Measurements from ENCODE around the gene SMIM5. TPM values are rescaled to one million over a fixed set of nuclear protein-coding genes. Genes with fewer than 3 reads are reported as not detected.

SMIM5 gene
- total and polyA plus RNA-seq, 3 experiments from 2014 or later = 0.13 to 0.20 TPM; not detected in 1

DNA sequence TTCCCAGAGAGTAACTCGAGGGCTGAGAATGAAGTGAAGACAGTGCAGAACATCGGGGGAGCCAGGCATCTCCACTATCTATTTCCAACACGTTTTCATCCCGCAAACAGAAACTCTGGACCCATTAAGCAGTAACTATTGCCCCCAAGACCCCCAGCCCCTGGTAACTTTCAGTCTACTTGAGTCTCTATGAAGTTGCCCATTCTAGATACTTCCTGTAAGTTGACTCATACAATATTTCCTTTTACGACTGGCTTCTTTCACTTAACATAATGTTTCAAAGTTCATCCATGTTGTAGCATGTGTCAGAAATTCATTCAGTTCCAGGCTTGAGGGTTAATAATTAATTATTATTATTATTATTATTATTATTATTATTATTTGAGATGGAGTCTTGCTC lies 26.1 kb upstream of the SMIM5 start:
- no peak for DNase-seq
- H3K27ac Mint-ChIP-seq = no peak overlapping the region
- POLR2A ChIA-PET = no interaction called here
- Histone ChIP-seq H3K36me3 (ENCODE audit: insufficient read depth, low read length) (no peaks in the 10 kb centered on the region), H3K27ac (ENCODE audit: low read depth, low read length) (no peak overlapping the region), H3K9me3 (ENCODE audit: low read length) (no peaks in the 10 kb centered on the region), H3K4me3 (ENCODE audit: low read length) (no peak overlapping the region), H3K4me1 (ENCODE audit: insufficient read depth, low read length) (no peaks in the 10 kb centered on the region), H3K27me3 (ENCODE audit: insufficient read depth, low read length, poor library complexity, severe bottlenecking) (no peaks in the 10 kb centered on the region)
- no peaks in the 10 kb centered on the region for H3K9me3 Mint-ChIP-seq
- H3K4me1 Mint-ChIP-seq = no peaks in the 10 kb centered on the region
- H3K27me3 Mint-ChIP-seq = peaks cover 0 to 2% of the 10 kb centered on the region in 2 donors
- peaks cover 0 to 7% (median 0%) of the 10 kb centered on the region in 3 donors for H3K36me3 Mint-ChIP-seq
- CTCF ChIA-PET = interaction anchor here (1.0 kb wide), 1 partner anchor 133 kb away, joined by 3 read pairs; no protein-coding TSS in a partner anchor
- no peak overlapping the region for H3K4me3 Mint-ChIP-seq

GRCh38 chr17:75610103-75610984 lies 22.9 kb upstream of the SMIM5 start:
- Histone ChIP-seq H3K4me1 (ENCODE audit: insufficient read depth, low read length) (no peaks in the 10 kb centered on the region), H3K27me3 (ENCODE audit: insufficient read depth, low read length, poor library complexity, severe bottlenecking) (no peaks in the 10 kb centered on the region), H3K36me3 (ENCODE audit: insufficient read depth, low read length) (no peaks in the 10 kb centered on the region), H3K27ac (ENCODE audit: low read depth, low read length) (no peak overlapping the region), H3K9me3 (ENCODE audit: low read length) (no peaks in the 10 kb centered on the region), H3K4me3 (ENCODE audit: low read length) (no peak overlapping the region)
- ChIA-PET CTCF (interaction anchor here (0.6 to 2.2 kb wide), 2 partner anchors 22 to 24 kb away, joined by 3 to 8 read pairs; partner anchors contain the start of gene SMIM5), POLR2A (no interaction called here)
- H3K27ac Mint-ChIP-seq = peak overlapping the region in 1 of 8 donors; percentile 27
- H3K4me1 Mint-ChIP-seq = no peaks in the 10 kb centered on the region
- H3K9me3 Mint-ChIP-seq = no peaks in the 10 kb centered on the region
- DNase-seq = no peak
- no peak overlapping the region for H3K4me3 Mint-ChIP-seq
- H3K36me3 Mint-ChIP-seq = peaks cover 0 to 7% (median 0%) of the 10 kb centered on the region in 3 donors
- peaks cover 0 to 2% of the 10 kb centered on the region in 2 donors for H3K27me3 Mint-ChIP-seq

GRCh38 chr17:75611851-75612429 lies 21.3 kb upstream of the SMIM5 start:
- Mint-ChIP-seq H3K27me3 (no peaks in the 10 kb centered on the region), H3K27ac (no peak overlapping the region), H3K4me3 (no peak overlapping the region), H3K4me1 (no peaks in the 10 kb centered on the region), H3K36me3 (peaks cover 0 to 7% (median 0%) of the 10 kb centered on the region in 3 donors), H3K9me3 (no peaks in the 10 kb centered on the region)
- no peaks in the 10 kb centered on the region for H3K36me3 ChIP-seq (ENCODE audit: insufficient read depth, low read length)
- no peak for DNase-seq
- no peaks in the 10 kb centered on the region for H3K4me1 ChIP-seq (ENCODE audit: insufficient read depth, low read length)
- CTCF ChIA-PET = interaction anchor here (1.4 kb wide), 1 partner anchor 13 kb away, joined by 3 read pairs; no protein-coding TSS in a partner anchor
- H3K9me3 ChIP-seq (ENCODE audit: low read length) = no peaks in the 10 kb centered on the region
- no peaks in the 10 kb centered on the region for H3K27me3 ChIP-seq (ENCODE audit: insufficient read depth, low read length, poor library complexity, severe bottlenecking)
- POLR2A ChIA-PET = interaction anchor here (0.6 kb wide), 1 partner anchor 29 kb away, joined by 3 read pairs; no protein-coding TSS in a partner anchor
- no peak overlapping the region for H3K27ac ChIP-seq (ENCODE audit: low read depth, low read length)
- no peak overlapping the region for H3K4me3 ChIP-seq (ENCODE audit: low read length)

DNA sequence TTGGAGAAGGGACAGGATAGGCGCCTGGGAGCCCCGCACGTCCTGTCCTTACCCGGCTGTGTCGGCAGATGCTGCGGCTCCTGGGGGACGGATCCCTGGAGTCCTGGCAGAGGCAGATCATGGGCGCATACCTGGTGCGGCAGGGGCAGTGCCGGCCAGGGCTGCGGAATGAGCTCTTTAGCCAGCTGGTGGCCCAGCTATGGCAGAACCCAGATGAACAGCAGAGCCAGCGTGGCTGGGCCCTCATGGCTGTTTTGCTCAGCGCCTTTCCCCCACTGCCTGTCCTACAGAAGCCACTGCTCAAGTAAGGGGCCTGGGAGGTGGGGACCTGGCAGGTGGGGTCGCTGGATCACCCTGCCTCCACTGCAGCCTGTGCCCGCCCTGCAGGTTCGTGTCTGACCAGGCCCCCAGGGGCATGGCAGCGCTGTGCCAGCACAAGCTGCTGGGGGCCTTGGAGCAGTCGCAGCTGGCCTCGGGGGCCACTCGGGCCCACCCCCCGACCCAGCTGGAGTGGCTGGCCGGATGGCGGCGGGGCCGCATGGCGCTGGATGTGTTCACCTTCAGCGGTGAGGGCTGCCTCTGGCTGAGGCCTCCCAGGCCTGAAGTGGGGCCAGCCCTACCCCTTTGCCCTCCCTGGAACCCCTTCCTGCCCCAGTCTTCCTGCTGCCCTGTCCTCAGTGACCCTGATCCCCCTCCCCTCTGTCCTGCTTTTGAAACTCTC lies 20.2 kb upstream of the SMIM5 start:
- Mint-ChIP-seq H3K36me3 (peaks cover 0 to 9% (median 0%) of the 10 kb centered on the region in 3 donors), H3K27me3 (no peaks in the 10 kb centered on the region), H3K27ac (no peak overlapping the region), H3K9me3 (no peaks in the 10 kb centered on the region), H3K4me1 (no peaks in the 10 kb centered on the region), H3K4me3 (no peak overlapping the region)
- no peak overlapping the region for H3K27ac ChIP-seq (ENCODE audit: low read depth, low read length)
- H3K4me1 ChIP-seq (ENCODE audit: insufficient read depth, low read length) = no peaks in the 10 kb centered on the region
- no peaks in the 10 kb centered on the region for H3K36me3 ChIP-seq (ENCODE audit: insufficient read depth, low read length)
- ChIA-PET CTCF (interaction anchor here (2.2 kb wide), 1 partner anchor 20 kb away, joined by 7 read pairs; the partner anchor contains the start of gene SMIM5), POLR2A (no interaction called here)
- DNase-seq = no peak
- no peaks in the 10 kb centered on the region for H3K9me3 ChIP-seq (ENCODE audit: low read length)
- H3K4me3 ChIP-seq (ENCODE audit: low read length) = no peak overlapping the region
- H3K27me3 ChIP-seq (ENCODE audit: insufficient read depth, low read length, poor library complexity, severe bottlenecking) = no peaks in the 10 kb centered on the region

DNA sequence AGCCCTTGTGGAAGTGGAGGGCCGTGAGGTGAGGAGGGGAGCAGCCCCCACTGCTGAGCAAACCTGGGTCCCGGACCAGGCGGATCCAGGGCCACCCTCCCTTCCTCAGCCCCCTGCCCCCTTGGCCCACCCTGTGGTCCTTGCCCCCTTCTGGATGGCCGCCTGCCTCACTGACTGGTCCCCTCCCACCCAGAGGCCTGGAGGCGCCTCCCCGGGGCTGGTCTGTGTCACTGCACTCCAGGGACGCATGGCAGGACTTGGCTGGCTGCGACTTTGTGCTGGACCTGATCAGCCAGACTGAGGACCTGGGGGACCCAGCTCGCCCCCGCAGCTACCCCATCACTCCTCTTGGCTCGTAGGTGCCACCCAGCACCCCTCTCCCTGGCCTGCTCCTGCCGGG lies 19.2 kb upstream of the SMIM5 start:
- no peak overlapping the region for H3K4me3 ChIP-seq (ENCODE audit: low read length)
- H3K27me3 ChIP-seq (ENCODE audit: insufficient read depth, low read length, poor library complexity, severe bottlenecking) = no peaks in the 10 kb centered on the region
- H3K9me3 ChIP-seq (ENCODE audit: low read length) = no peaks in the 10 kb centered on the region
- Mint-ChIP-seq H3K27ac (no peak overlapping the region), H3K4me3 (no peak overlapping the region), H3K9me3 (no peaks in the 10 kb centered on the region), H3K36me3 (peaks cover 0 to 12% (median 0%) of the 10 kb centered on the region in 3 donors), H3K27me3 (no peaks in the 10 kb centered on the region), H3K4me1 (no peaks in the 10 kb centered on the region)
- ChIA-PET CTCF (interaction anchor here (2.2 kb wide), 1 partner anchor 19 kb away, joined by 7 read pairs; the partner anchor contains the start of gene SMIM5), POLR2A (no interaction called here)
- H3K4me1 ChIP-seq (ENCODE audit: insufficient read depth, low read length) = no peaks in the 10 kb centered on the region
- H3K36me3 ChIP-seq (ENCODE audit: insufficient read depth, low read length) = no peaks in the 10 kb centered on the region
- no peak for DNase-seq
- no peak overlapping the region for H3K27ac ChIP-seq (ENCODE audit: low read depth, low read length)

DNA sequence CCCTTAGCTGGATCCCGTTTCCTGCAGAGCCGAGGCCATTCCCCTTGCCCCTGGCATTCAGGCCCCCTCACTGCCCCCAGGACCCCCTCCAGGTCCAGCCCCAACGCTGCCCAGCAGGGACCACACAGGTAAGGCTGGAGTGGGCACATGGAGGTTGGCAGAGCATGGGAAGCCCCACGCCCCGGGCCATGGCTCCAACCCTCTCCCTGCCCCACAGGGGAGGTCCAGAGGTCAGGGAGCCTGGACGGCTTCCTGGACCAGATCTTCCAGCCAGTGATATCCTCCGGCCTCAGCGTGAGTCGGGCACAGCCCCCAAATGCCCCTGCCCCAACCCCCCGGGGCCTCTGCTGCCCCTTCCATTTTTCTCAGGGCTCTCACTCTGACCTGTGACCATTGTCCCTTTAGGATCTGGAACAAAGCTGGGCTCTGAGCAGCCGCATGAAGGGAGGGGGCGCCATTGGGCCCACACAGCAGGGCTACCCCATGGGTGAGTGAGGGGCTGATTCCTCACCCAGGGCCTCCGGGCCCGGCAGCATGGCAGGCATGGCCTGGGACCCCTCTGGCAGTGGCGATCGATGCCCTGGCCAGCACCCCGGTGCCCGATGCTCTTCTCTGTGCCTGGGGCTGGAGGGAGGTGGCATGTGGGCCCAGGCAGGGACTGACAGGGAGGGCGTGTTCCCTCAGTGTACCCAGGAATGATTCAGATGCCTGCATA lies 18.5 kb upstream of the SMIM5 start:
- H3K27me3 ChIP-seq (ENCODE audit: insufficient read depth, low read length, poor library complexity, severe bottlenecking) = no peaks in the 10 kb centered on the region
- Mint-ChIP-seq H3K27me3 (no peaks in the 10 kb centered on the region), H3K36me3 (peaks cover 0 to 12% (median 0%) of the 10 kb centered on the region in 3 donors), H3K4me3 (no peak overlapping the region), H3K4me1 (no peaks in the 10 kb centered on the region), H3K27ac (no peak overlapping the region), H3K9me3 (no peaks in the 10 kb centered on the region)
- POLR2A ChIA-PET = no interaction called here
- CTCF ChIA-PET = interaction anchor here (2.2 kb wide), 1 partner anchor 18 kb away, joined by 7 read pairs; the partner anchor contains the start of gene SMIM5
- no peaks in the 10 kb centered on the region for H3K9me3 ChIP-seq (ENCODE audit: low read length)
- DNase-seq = no peak
- no peaks in the 10 kb centered on the region for H3K4me1 ChIP-seq (ENCODE audit: insufficient read depth, low read length)
- H3K27ac ChIP-seq (ENCODE audit: low read depth, low read length) = no peak overlapping the region
- H3K36me3 ChIP-seq (ENCODE audit: insufficient read depth, low read length) = no peaks in the 10 kb centered on the region
- no peak overlapping the region for H3K4me3 ChIP-seq (ENCODE audit: low read length)

GRCh38 chr17:75615301-75615700 lies 17.9 kb upstream of the SMIM5 start:
- Mint-ChIP-seq H3K4me1 (no peaks in the 10 kb centered on the region), H3K27ac (no peak overlapping the region), H3K27me3 (no peaks in the 10 kb centered on the region), H3K36me3 (peaks cover 0 to 12% (median 0%) of the 10 kb centered on the region in 3 donors), H3K9me3 (no peaks in the 10 kb centered on the region), H3K4me3 (no peak overlapping the region)
- no peaks in the 10 kb centered on the region for H3K9me3 ChIP-seq (ENCODE audit: low read length)
- no peak for DNase-seq
- no peak overlapping the region for H3K27ac ChIP-seq (ENCODE audit: low read depth, low read length)
- CTCF ChIA-PET = interaction anchor here (1.0 kb wide), 1 partner anchor 17 kb away, joined by 4 read pairs; no protein-coding TSS in a partner anchor
- no peak overlapping the region for H3K4me3 ChIP-seq (ENCODE audit: low read length)
- POLR2A ChIA-PET = no interaction called here
- H3K4me1 ChIP-seq (ENCODE audit: insufficient read depth, low read length) = no peaks in the 10 kb centered on the region
- H3K27me3 ChIP-seq (ENCODE audit: insufficient read depth, low read length, poor library complexity, severe bottlenecking) = no peaks in the 10 kb centered on the region
- no peaks in the 10 kb centered on the region for H3K36me3 ChIP-seq (ENCODE audit: insufficient read depth, low read length)

Measured in CD8-positive, alpha-beta memory T cell (primary cell).